ENCODE data around the gene TYK2. TPM values are rescaled to one million over a fixed set of nuclear protein-coding genes. Genes with fewer than 3 reads are reported as not detected.

Gene TYK2
- total and polyA plus RNA-seq, 4 donors, result 47.9 to 63.1 (median 59.6) TPM

GRCh38 chr19:10418235-10418484 is 37.8 kb upstream of the TYK2 start:
- Histone ChIP-seq H3K4me1 (ENCODE audit: control insufficient read depth in 4 of 4, insufficient read depth in 4 of 4, low read length in 3 of 4) (peaks cover 5 to 25% (median 12%) of the 10 kb centered on the region in 4 donors), H3K9me3 (ENCODE audit: control insufficient read depth in 4 of 4, low read length in 3 of 4) (no peaks in the 10 kb centered on the region), H3K36me3 (ENCODE audit: control insufficient read depth in 4 of 4, insufficient read depth in 3 of 4, low read depth in 1 of 4, low read length in 3 of 4) (no peaks in the 10 kb centered on the region), H3K27ac (ENCODE audit: low read depth in 1 of 2, low read length in 2 of 2) (no peak overlapping the region), H3K4me3 (ENCODE audit: low read depth in 1 of 3, low read length in 3 of 3) (no peak overlapping the region), H3K27me3 (ENCODE audit: control insufficient read depth in 4 of 4, insufficient read depth in 4 of 4, low read length in 3 of 4) (peaks cover 5 to 11% (median 7%) of the 10 kb centered on the region in 4 donors), H3K9ac (ENCODE audit: low read depth in 1 of 2, low read length in 2 of 2) (no peak overlapping the region)
- 7% methylated on average over 3 of the region's 3 CpGs for WGBS
- no peak for DNase-seq (ENCODE audit: low spot score)
- TF ChIP-seq MAX (IDR thresholded peaks at IDR 0.05), result no peak
- no peak for TF ChIP-seq CTCF (IDR thresholded peaks at IDR 0.05; ENCODE audit: low read depth, low read length, missing input control)
- no peak for TF ChIP-seq EGR1 (IDR thresholded peaks at IDR 0.05; ENCODE audit: low read depth in 2 of 2)
- no peak for TF ChIP-seq YY1 (IDR thresholded peaks at IDR 0.05)
- TF ChIP-seq SP1 (IDR thresholded peaks at IDR 0.05), result no peak

- peaks cover 5 to 25% (median 13%) of the 10 kb centered on the region in 4 donors for H3K4me1 ChIP-seq (ENCODE audit: control insufficient read depth in 4 of 4, insufficient read depth in 4 of 4, low read length in 3 of 4)
- TF ChIP-seq HNF4A (conservative IDR thresholded peaks at IDR 0.05), result no peak
- TF ChIP-seq HNF4G (IDR thresholded peaks at IDR 0.05), result no peak
- TF ChIP-seq RXRA (IDR thresholded peaks at IDR 0.05), result no peak
- TF ChIP-seq ZBTB33 (IDR thresholded peaks at IDR 0.05), result no peak
- no peak for TF ChIP-seq NR2F2 (IDR thresholded peaks at IDR 0.05)
- TF ChIP-seq GABPA (IDR thresholded peaks at IDR 0.05 in 1 of 2, conservative IDR thresholded peaks at IDR 0.05 in 1 of 2), result no peak
- TF ChIP-seq FOXA1 (IDR thresholded peaks at IDR 0.05), result no peak
- no peak for TF ChIP-seq REST (IDR thresholded peaks at IDR 0.05)
- TF ChIP-seq JUND (IDR thresholded peaks at IDR 0.05), result no peak
- no peak for TF ChIP-seq YY1 (IDR thresholded peaks at IDR 0.05)
- no peak for TF ChIP-seq ATF3 (IDR thresholded peaks at IDR 0.05)
- no peak for TF ChIP-seq CTCF (IDR thresholded peaks at IDR 0.05; ENCODE audit: low read depth, low read length, missing input control)
- H3K27me3 ChIP-seq (ENCODE audit: control insufficient read depth in 4 of 4, insufficient read depth in 4 of 4, low read length in 3 of 4), result peaks cover 5 to 11% (median 7%) of the 10 kb centered on the region in 4 donors
- H3K27ac ChIP-seq (ENCODE audit: low read depth in 1 of 2, low read length in 2 of 2), result no peak overlapping the region
- DNase-seq (ENCODE audit: low spot score), result no peak
- no peaks in the 10 kb centered on the region for H3K9me3 ChIP-seq (ENCODE audit: control insufficient read depth in 4 of 4, low read length in 3 of 4)
- H3K9ac ChIP-seq (ENCODE audit: low read depth in 1 of 2, low read length in 2 of 2), result no peak overlapping the region
- no peak overlapping the region for H3K4me3 ChIP-seq (ENCODE audit: low read depth in 1 of 3, low read length in 3 of 3)
- 13% methylated on average over 30 of the region's 30 CpGs for WGBS
- no peaks in the 10 kb centered on the region for H3K36me3 ChIP-seq (ENCODE audit: control insufficient read depth in 4 of 4, insufficient read depth in 3 of 4, low read depth in 1 of 4, low read length in 3 of 4)
Observed at GRCh38 chr19:10417541-10418234, 37.3 kb upstream of the TYK2 start.

All from liver (tissue), 9 donors.